Neuronal stem cell (in vitro differentiated cells): ENCODE data around the gene ALG3.

Source experiments
- DNase-seq: peaks from one replicate; pipeline ENCODE4 v3.0.0-alpha.2; 2013; ENCODE audit warnings: low spot score
- H2AFZ ChIP-seq: one replicate; pipeline ENCODE4 v1.6.1; 2013; ENCODE audit warnings: mild to moderate bottlenecking, low read length, inconsistent platforms
- H2AK5ac ChIP-seq: 2 replicates; pipeline ENCODE4 v1.6.1; 2013; ENCODE audit warnings: low read depth, mild to moderate bottlenecking, inconsistent platforms, low read length, moderate library complexity, mixed read lengths
- H2BK120ac ChIP-seq: 2 replicates; pipeline ENCODE4 v1.6.1; 2013; ENCODE audit warnings: low read depth, mild to moderate bottlenecking, inconsistent platforms, low read length, moderate library complexity, mixed read lengths
- H2BK12ac ChIP-seq: one replicate; pipeline ENCODE4 v1.6.1; 2013; ENCODE audit warnings: low read length, inconsistent platforms
- H2BK15ac ChIP-seq: 2 replicates; pipeline ENCODE4 v1.6.1; 2013; ENCODE audit warnings: mild to moderate bottlenecking, low read length, inconsistent platforms, mixed read lengths
- H2BK5ac ChIP-seq: one replicate; pipeline ENCODE4 v1.6.1; 2013; ENCODE audit warnings: inconsistent platforms, mild to moderate bottlenecking, low read length, moderate library complexity
- H3K14ac ChIP-seq: one replicate; pipeline ENCODE4 v1.6.1; 2013; ENCODE audit warnings: low read length, inconsistent platforms
- H3K18ac ChIP-seq: 2 replicates; pipeline ENCODE4 v1.6.1; 2013; ENCODE audit warnings: low read length, inconsistent platforms
- H3K23ac ChIP-seq: 2 replicates; pipeline ENCODE4 v1.6.1; 2013; ENCODE audit warnings: low read depth, mild to moderate bottlenecking, mixed read lengths, low read length, inconsistent platforms; ENCODE audit not compliant: poor library complexity
- H3K27ac ChIP-seq: replicated peaks from 3 replicates; pipeline ENCODE4 v1.5.1; 2013; ENCODE audit warnings: low read length, inconsistent platforms
- H3K27me3 ChIP-seq, 3 experiments: 2 replicates each; pipeline ENCODE4 v1.6.1; 2013; ENCODE audit warnings: low read length in 3 of 3, mild to moderate bottlenecking in 2 of 3, inconsistent platforms in 1 of 3, low read depth in 1 of 3, mixed read lengths in 1 of 3, moderate library complexity in 1 of 3; ENCODE audit not compliant: control insufficient read depth in 3 of 3, insufficient read depth in 3 of 3
- H3K36me3 ChIP-seq, 2 donors: replicated peaks in 1 of 2; 2 replicates each; pipeline ENCODE4 v1.6.1; 2013; ENCODE audit warnings: low read length in 2 of 2; ENCODE audit not compliant: control insufficient read depth in 2 of 2, insufficient read depth in 2 of 2
- H3K4ac ChIP-seq: 2 replicates; pipeline ENCODE4 v1.6.1; 2013; ENCODE audit warnings: inconsistent platforms, mild to moderate bottlenecking, low read length, moderate library complexity
- H3K4me1 ChIP-seq, 2 donors: 1 replicate in 1 of 2; 2 replicates in 1 of 2; pipeline ENCODE4 v1.6.1; 2013; ENCODE audit warnings: low read length in 2 of 2, low read depth in 1 of 2; ENCODE audit not compliant: control insufficient read depth in 2 of 2, insufficient read depth in 1 of 2
- H3K4me2 ChIP-seq: one replicate; pipeline ENCODE4 v1.6.1; 2013; ENCODE audit warnings: mild to moderate bottlenecking, low read length, inconsistent platforms; ENCODE audit not compliant: insufficient read depth, poor library complexity, severe bottlenecking
- H3K4me3 ChIP-seq, 2 donors: 2 replicates each; pipeline ENCODE4 v1.5.1; 2013; ENCODE audit warnings: low read length in 2 of 2, mild to moderate bottlenecking in 2 of 2, inconsistent platforms in 1 of 2, moderate library complexity in 1 of 2
- H3K79me1 ChIP-seq: one replicate; pipeline ENCODE4 v1.6.1; 2013; ENCODE audit warnings: low read depth, mild to moderate bottlenecking, inconsistent platforms, low read length, moderate library complexity
- H3K9ac ChIP-seq: one replicate; pipeline ENCODE4 v1.6.1; 2013; ENCODE audit warnings: mild to moderate bottlenecking, low read depth, low read length, inconsistent platforms; ENCODE audit not compliant: poor library complexity
- H3K9me3 ChIP-seq, 2 donors: replicated peaks in 1 of 2; 2 replicates each; pipeline versions ENCODE3 to v1.6.1; 2013; ENCODE audit warnings: low read length in 2 of 2, mild to moderate bottlenecking in 2 of 2, inconsistent platforms in 1 of 2, low read depth in 1 of 2, mixed read lengths in 1 of 2, moderate library complexity in 1 of 2; ENCODE audit not compliant: control insufficient read depth in 2 of 2, insufficient read depth in 1 of 2
- H4K8ac ChIP-seq: one replicate; pipeline ENCODE4 v1.6.1; 2013; ENCODE audit warnings: low read depth, mild to moderate bottlenecking, inconsistent platforms, low read length, moderate library complexity
- H4K91ac ChIP-seq: one replicate; pipeline ENCODE4 v1.6.1; 2013; ENCODE audit warnings: low read length, low read depth, mild to moderate bottlenecking, inconsistent platforms; ENCODE audit not compliant: poor library complexity
- WGBS, 2 donors: extraction: QIAGEN DNeasy Blood & Tissue Kit; methylation state at CpG; one replicate each; pipeline ENCODE4 v1.1.7; 2013; ENCODE audit warnings: missing lambda C conversion rate in 2 of 2, mixed read lengths in 1 of 2; ENCODE audit not compliant: insufficient read length in 2 of 2, insufficient replicate concordance in 1 of 2; ENCODE audit errors: extremely low coverage in 2 of 2; 5-methylcytosine and 5-hydroxymethylcytosine counted together

Gene ALG3

DNA sequence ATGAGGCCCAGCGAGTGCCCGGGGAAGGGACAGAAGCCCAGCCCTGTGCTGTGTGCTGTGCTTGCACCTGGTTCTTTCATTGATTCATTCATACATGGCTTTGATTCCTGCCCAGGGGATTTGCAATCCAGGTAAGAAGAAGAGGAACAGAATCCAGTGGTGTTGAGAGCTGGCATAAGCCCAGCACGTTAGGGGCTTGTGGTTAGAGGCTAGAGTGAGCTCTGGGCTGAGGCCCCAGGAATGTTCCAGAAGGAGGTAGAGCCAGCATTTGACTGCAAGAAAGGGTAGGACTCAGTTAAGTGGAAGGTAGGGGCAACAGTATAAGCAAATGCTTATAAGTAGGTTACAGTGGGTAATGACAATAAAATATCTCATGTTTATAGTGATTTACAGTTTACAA is 17.1 kb downstream of the ALG3 start:
- no peak overlapping the region for H3K9ac ChIP-seq
- no peak overlapping the region for H4K8ac ChIP-seq
- peaks cover 4 to 7% of the 10 kb centered on the region in 2 donors for H3K4me1 ChIP-seq
- peaks cover 31 to 95% (median 56%) of the 10 kb centered on the region in 3 experiments for H3K27me3 ChIP-seq
- H4K91ac ChIP-seq, result no peak overlapping the region
- no peak overlapping the region for H2BK12ac ChIP-seq
- H2BK120ac ChIP-seq, result no peak overlapping the region
- peaks cover 0 to 2% of the 10 kb centered on the region in 2 donors for H3K9me3 ChIP-seq
- no peak overlapping the region for H2AK5ac ChIP-seq
- H2BK15ac ChIP-seq, result no peak overlapping the region
- H3K4me2 ChIP-seq, result no peak overlapping the region
- peak overlapping the region in 1 of 2 donors; percentile 21 for H3K4me3 ChIP-seq
- no peak overlapping the region for H2BK5ac ChIP-seq
- no peak overlapping the region for H3K23ac ChIP-seq
- no peak overlapping the region for H3K27ac ChIP-seq
- no CpG with 5 or more reads among the region's 3 CpGs for WGBS, 2 donors
- H3K4ac ChIP-seq, result no peak overlapping the region
- H3K14ac ChIP-seq, result no peak overlapping the region
- H3K36me3 ChIP-seq, result no peaks in the 10 kb centered on the region
- H3K79me1 ChIP-seq, result peaks cover 2% of the 10 kb centered on the region
- no peak overlapping the region for H2AFZ ChIP-seq
- DNase-seq, result no peak
- H3K18ac ChIP-seq, result no peak overlapping the region

DNA sequence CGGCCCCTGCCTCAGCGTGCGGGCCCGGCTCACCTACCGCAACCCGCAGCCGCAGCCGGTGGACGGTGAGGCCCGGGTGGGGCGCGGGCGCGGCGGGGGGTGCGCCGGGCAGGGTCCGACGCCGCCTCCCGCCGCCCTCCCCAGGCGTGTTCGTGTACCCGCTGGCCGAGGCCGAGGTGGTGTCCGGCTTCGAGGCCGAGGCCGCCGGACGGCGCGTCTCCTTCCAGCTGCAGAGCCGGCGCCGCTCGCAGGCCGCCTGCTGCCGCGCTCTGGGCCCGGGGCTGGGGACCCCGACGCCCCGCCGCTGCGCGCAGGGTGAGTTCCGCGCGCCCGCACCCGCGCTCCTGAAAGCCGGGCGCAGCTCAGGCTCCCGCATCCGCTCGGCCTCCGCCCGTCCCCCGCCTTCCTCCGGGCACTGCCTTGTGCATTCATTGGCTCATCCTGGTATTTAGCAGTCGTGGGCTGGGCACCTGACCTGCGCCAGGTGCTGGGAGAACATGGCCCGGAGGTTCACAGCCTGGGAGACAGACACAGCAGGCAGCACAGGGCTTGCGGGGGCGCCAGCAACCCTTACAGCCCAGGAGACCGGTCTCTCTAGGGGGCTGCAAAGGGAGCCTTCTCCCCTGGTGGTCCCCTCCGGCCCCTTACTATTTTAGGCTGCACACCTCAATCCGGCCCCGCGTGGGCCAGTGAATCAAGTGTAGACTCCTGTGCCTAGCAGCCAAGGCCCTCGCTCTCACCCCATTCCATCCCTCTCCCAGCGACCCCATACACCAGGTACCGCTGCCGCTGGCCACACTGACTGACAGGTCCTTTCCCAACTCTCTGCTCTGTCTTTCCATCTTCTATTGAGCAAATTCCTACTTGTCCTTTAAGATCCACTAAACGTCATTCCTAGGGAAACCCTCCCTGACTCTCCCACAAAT is 17.9 kb downstream of the ALG3 start:
- H3K9me3 ChIP-seq, result peaks cover 0 to 2% of the 10 kb centered on the region in 2 donors
- peak overlapping the region; percentile 97 for H2AFZ ChIP-seq
- H3K9ac ChIP-seq, result no peak overlapping the region
- DNase-seq, result no peak
- peak overlapping the region; percentile 80 for H3K18ac ChIP-seq
- no peak overlapping the region for H3K4ac ChIP-seq
- no peak overlapping the region for H2BK12ac ChIP-seq
- peaks cover 2% of the 10 kb centered on the region for H3K79me1 ChIP-seq
- peaks cover 4 to 7% of the 10 kb centered on the region in 2 donors for H3K4me1 ChIP-seq
- no peak overlapping the region for H2BK120ac ChIP-seq
- H2AK5ac ChIP-seq, result peak overlapping the region; percentile 75
- H4K8ac ChIP-seq, result no peak overlapping the region
- H3K27me3 ChIP-seq, result peaks cover 31 to 94% (median 56%) of the 10 kb centered on the region in 3 experiments
- peak overlapping the region; percentile 82 for H3K14ac ChIP-seq
- H3K4me3 ChIP-seq, result peak overlapping the region in 1 of 2 donors; percentile 68
- WGBS, 2 donors, result no CpG with 5 or more reads among the region's 79 CpGs
- H3K4me2 ChIP-seq, result peak overlapping the region; percentile 80
- peak overlapping the region; percentile 73 for H3K23ac ChIP-seq
- no peaks in the 10 kb centered on the region for H3K36me3 ChIP-seq
- H3K27ac ChIP-seq, result no peak overlapping the region
- H2BK15ac ChIP-seq, result no peak overlapping the region
- no peak overlapping the region for H4K91ac ChIP-seq
- no peak overlapping the region for H2BK5ac ChIP-seq

GRCh38 chr3:184230081-184230602 is 18.6 kb downstream of the ALG3 start:
- no peak overlapping the region for H4K8ac ChIP-seq
- peak overlapping the region; percentile 73 for H3K23ac ChIP-seq
- peak overlapping the region; percentile 82 for H3K14ac ChIP-seq
- no peak overlapping the region for H2BK5ac ChIP-seq
- peak overlapping the region; percentile 46 to 68 for H3K4me3 ChIP-seq
- H2BK120ac ChIP-seq, result no peak overlapping the region
- H3K9ac ChIP-seq, result no peak overlapping the region
- no peak overlapping the region for H4K91ac ChIP-seq
- H3K4me1 ChIP-seq, result peaks cover 4 to 6% of the 10 kb centered on the region in 2 donors
- H3K4ac ChIP-seq, result no peak overlapping the region
- peaks cover 2% of the 10 kb centered on the region for H3K79me1 ChIP-seq
- peaks cover 0 to 2% of the 10 kb centered on the region in 2 donors for H3K9me3 ChIP-seq
- no peaks in the 10 kb centered on the region for H3K36me3 ChIP-seq
- H3K27ac ChIP-seq, result no peak overlapping the region
- no peak for DNase-seq
- H2BK15ac ChIP-seq, result no peak overlapping the region
- no peak overlapping the region for H2BK12ac ChIP-seq
- peak overlapping the region; percentile 89 for H3K18ac ChIP-seq
- H2AK5ac ChIP-seq, result peak overlapping the region; percentile 75
- peak overlapping the region; percentile 97 for H2AFZ ChIP-seq
- H3K4me2 ChIP-seq, result peak overlapping the region; percentile 80
- H3K27me3 ChIP-seq, result peaks cover 31 to 91% (median 56%) of the 10 kb centered on the region in 3 experiments
- no CpG with 5 or more reads among the region's 61 CpGs for WGBS, 2 donors
